Suprapubic skin (tissue), 4 donors: ENCODE data around the gene APH1B.

Experiments used
- CTCF ChIP-seq, 2 donors: fragments of 200-600 bp in 1 of 2; fragments of 450-650 bp in 1 of 2; sonication (generic) in 1 of 2; IDR thresholded peaks; one replicate each; pipeline ENCODE4 v1.5.1; 2016 to 2019; ENCODE audit warnings: antibody characterized with exemption in 2 of 2, mild to moderate bottlenecking in 1 of 2, moderate library complexity in 1 of 2
- EP300 ChIP-seq: sonication (generic); formaldehyde crosslinking; IDR thresholded peaks from one replicate; pipeline ENCODE4 v1.6.1; 2017; ENCODE audit warnings: antibody characterized with exemption
- POLR2AphosphoS5 ChIP-seq, 3 donors: sonication (generic); formaldehyde crosslinking; IDR thresholded peaks; one replicate each; pipeline ENCODE4 v1.6.1; 2017; ENCODE audit warnings: antibody characterized with exemption in 3 of 3

- TF ChIP-seq EP300 (no peak), CTCF (IDR thresholded peaks at IDR 0.05) (no peak), POLR2AphosphoS5 (IDR thresholded peaks at IDR 0.05) (no peak)
These were observed 42.9 kb upstream of the APH1B start for GRCh38 chr15:63234451-63234870.
